GM13976 (cell line): ENCODE results near the gene OXSR1.

Experiments
- DNase-seq: peaks from one replicate; pipeline ENCODE4 v3.0.0; 2012; ENCODE audit warnings: low spot score
- CTCF ChIP-seq: IDR thresholded peaks from 2 replicates; pipeline ENCODE4 v1.5.1; 2012; ENCODE audit warnings: borderline replicate concordance, mild to moderate bottlenecking; ENCODE audit not compliant: insufficient read depth; ENCODE audit errors: extremely low read depth, missing control alignments, control extremely low read depth
- in situ Hi-C: fragments of 300-500 bp; cut with MboI; formaldehyde crosslinking; loops from one replicate; pipeline ENCODE4 v1.12.0; 2022; ENCODE audit warnings: low sequenced_read_pairs, mixed read lengths, inconsistent platforms; ENCODE audit not compliant: unreplicated experiment

OXSR1 gene

GRCh38 chr3:38146504-38146903, 18.8 kb upstream of the OXSR1 start:
- DNase-seq = no peak
- TF ChIP-seq CTCF = no peak
- in situ Hi-C loops = loop anchor here (25.0 kb wide), 1 partner anchor 341 kb away; the partner anchor contains the start of gene EXOG

- in situ Hi-C loops = loop anchor here (25.0 kb wide), 1 partner anchor 340 kb away; the partner anchor contains the start of gene EXOG
- DNase-seq = no peak
Observed at GRCh38 chr3:38147421-38147820, 17.9 kb upstream of the OXSR1 start.

GRCh38 chr3:38148311-38148882, 16.9 kb upstream of the OXSR1 start:
- in situ Hi-C loops = loop anchor here (25.0 kb wide), 1 partner anchor 339 kb away; the partner anchor contains the start of gene EXOG
- no peak for TF ChIP-seq CTCF
- no peak for DNase-seq

More at GRCh38 chr3:38147421-38147820, 17.9 kb upstream of the OXSR1 start:
- TF ChIP-seq CTCF = no peak

- in situ Hi-C loops = loop anchor here (25.0 kb wide), 1 partner anchor 338 kb away; the partner anchor contains the start of gene EXOG
- no peak for DNase-seq
- no peak for TF ChIP-seq CTCF
Observed at GRCh38 chr3:38149708-38150107, 15.6 kb upstream of the OXSR1 start.

GRCh38 chr3:38150780-38151528, 14.4 kb upstream of the OXSR1 start:
- in situ Hi-C loops = no loop called here
- no peak for DNase-seq
- no peak for TF ChIP-seq CTCF

- no peak for DNase-seq
- in situ Hi-C loops = no loop called here
Observed at GRCh38 chr3:38151667-38152265, 13.6 kb upstream of the OXSR1 start.

More at GRCh38 chr3:38151667-38152265, 13.6 kb upstream of the OXSR1 start:
- no peak for TF ChIP-seq CTCF
